ENCODE results near the gene BAHCC1. TPM values are rescaled to one million over a fixed set of nuclear protein-coding genes. Genes with fewer than 3 reads are reported as not detected.

BAHCC1 gene
- total and polyA plus RNA-seq, 10 of the 15 experiments (the other 5 are each of a cell fraction or from before 2014, with no cell fraction given), result 0.03 to 0.14 (median 0.11) TPM; not detected in 6

GRCh38 chr17:81511804-81512561, 116.7 kb downstream of the BAHCC1 start (continued):
- TF ChIP-seq ELK1 (IDR thresholded peaks at IDR 0.05; ENCODE audit: low read depth, low read length) (no peak), BMI1 (IDR thresholded peaks at IDR 0.05; ENCODE audit: borderline replicate concordance) (peak; percentile 51; the same call in 1 of the 2 replicates), E2F8 (IDR thresholded peaks at IDR 0.05; ENCODE audit: low read depth, partially characterized antibody) (no peak), BACH1 (IDR thresholded peaks at IDR 0.05; ENCODE audit: borderline replicate concordance) (0 out of 2 replicates have a peak, but pooled peaks have one; percentile 38), IKZF1 (conservative IDR thresholded peaks at IDR 0.05) (0 out of 2 replicates have a peak, but pooled peaks have one; percentile 9), CREM (IDR thresholded peaks at IDR 0.05; ENCODE audit: low read depth) (peak; percentile 24), POLR2AphosphoS5 (IDR thresholded peaks at IDR 0.05; ENCODE audit: low read length) (peak; percentile 91), HDGF (IDR thresholded peaks at IDR 0.05) (0 out of 2 replicates have a peak, but pooled peaks have one; percentile 68), WRNIP1 (IDR thresholded peaks at IDR 0.05; ENCODE audit: borderline replicate concordance, low read depth, low read length) (no peak), ZNF217 (IDR thresholded peaks at IDR 0.05) (no peak), POLR2A (IDR thresholded peaks at IDR 0.05; ENCODE audit: low read depth, low read length) (peak; percentile 93)
